Activated CD8-positive, alpha-beta T cell treated with anti-CD3 and anti-CD28 coated beads for 36 hours (primary cell): ENCODE data around the gene IFT122. TPM values are rescaled to one million over a fixed set of nuclear protein-coding genes. Genes with fewer than 3 reads are reported as not detected.

Experiments
- ATAC-seq: fragments of 200-7000 bp; cut with Tn5 transposase; one replicate; pipeline ENCODE4 v1.10.0; 2021; ENCODE audit warnings: mild to moderate bottlenecking, moderate library complexity
- CTCF ChIA-PET: fragments of 350-600 bp; sonication (Branson Sonifier 250); formaldehyde crosslinking; loops from one replicate; lab custom pipeline; 2021; ENCODE audit warnings: antibody characterized with exemption; lab: Charles Lee
- POLR2A ChIA-PET: fragments of 350-600 bp; sonication (Branson Sonifier 250); formaldehyde crosslinking; loops from one replicate; lab custom pipeline; 2021; ENCODE audit warnings: antibody characterized with exemption; lab: Charles Lee
- DNase-seq: peaks from one replicate; pipeline ENCODE4 v3.0.0-alpha.2; 2020
- H3K27ac Mint-ChIP-seq: one replicate; pipeline ENCODE4 v1.8.0; 2021; ENCODE audit warnings: mild to moderate bottlenecking, mixed read lengths
- H3K27me3 Mint-ChIP-seq: one replicate; pipeline ENCODE4 v1.8.0; 2021; ENCODE audit warnings: mixed read lengths
- H3K36me3 Mint-ChIP-seq: one replicate; pipeline ENCODE4 v1.8.0; 2021; ENCODE audit warnings: low read depth, mixed read lengths
- H3K4me1 Mint-ChIP-seq: one replicate; pipeline ENCODE4 v1.8.0; 2021; ENCODE audit warnings: low read depth, mixed read lengths
- H3K4me3 Mint-ChIP-seq: one replicate; pipeline ENCODE4 v1.8.0; 2021; ENCODE audit warnings: mild to moderate bottlenecking, moderate library complexity, mixed read lengths
- H3K9me3 Mint-ChIP-seq: one replicate; pipeline ENCODE4 v1.8.0; 2021; ENCODE audit warnings: mixed read lengths
- intact Hi-C: fragments of 100-400 bp; cut with micrococcal nuclease; formaldehyde crosslinking; loops from one replicate; pipeline ENCODE4 v1.10.0; 2022
- total RNA-seq, 2 experiments: library from RNA; stranded (reverse); gene quantifications; one replicate each; pipeline ENCODE4 v1.2.3, GENCODE V29; 2021
- TF ChIP-seq, protein P1 (sequence below): fragments of 200-600 bp; IDR thresholded peaks from one replicate; pipeline ENCODE4 v1.8.0; 2022; ENCODE audit warnings: antibody characterized with exemption, mild to moderate bottlenecking

Gene IFT122
- total RNA-seq, 2 experiments from 2014 or later: 18.9 to 20.4 TPM

DNA sequence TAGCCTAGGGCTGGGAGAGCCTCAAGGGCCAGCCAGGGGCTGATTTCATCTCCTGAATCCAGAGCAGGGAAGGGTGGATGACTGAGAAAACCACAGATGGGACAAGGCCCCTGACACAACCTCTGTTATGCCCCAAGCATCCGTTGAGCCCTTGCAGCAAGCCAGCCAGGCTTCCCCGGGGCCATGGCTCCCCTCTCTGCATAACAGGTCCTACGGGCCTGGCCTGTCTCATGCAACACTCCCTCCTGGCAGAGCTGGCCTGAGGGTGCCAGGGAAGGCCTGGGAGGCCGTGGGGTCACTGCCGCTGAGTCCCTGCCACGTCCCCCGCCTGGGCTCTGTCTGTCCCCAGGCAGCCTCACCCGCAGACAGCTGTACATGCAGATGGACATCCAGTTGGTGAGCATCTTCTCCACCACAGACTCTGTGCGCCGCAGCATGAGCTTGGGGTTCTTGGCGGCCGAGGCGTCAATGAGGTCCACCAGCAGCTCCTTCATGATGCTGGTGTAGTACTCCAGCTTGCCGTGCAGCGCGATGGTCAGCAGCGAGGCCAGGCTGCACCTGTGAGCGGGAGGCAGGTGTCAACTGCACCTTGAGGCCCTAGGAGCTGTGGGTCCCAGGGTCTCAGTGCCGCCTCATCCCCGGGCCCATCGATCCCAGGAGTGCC, 125.1 kb downstream of the IFT122 start:
- H3K36me3 Mint-ChIP-seq: no peaks in the 10 kb centered on the region
- no peaks in the 10 kb centered on the region for H3K4me1 Mint-ChIP-seq
- H3K27ac Mint-ChIP-seq: no peak overlapping the region
- no peaks in the 10 kb centered on the region for H3K9me3 Mint-ChIP-seq
- TF ChIP-seq, protein P1, sequence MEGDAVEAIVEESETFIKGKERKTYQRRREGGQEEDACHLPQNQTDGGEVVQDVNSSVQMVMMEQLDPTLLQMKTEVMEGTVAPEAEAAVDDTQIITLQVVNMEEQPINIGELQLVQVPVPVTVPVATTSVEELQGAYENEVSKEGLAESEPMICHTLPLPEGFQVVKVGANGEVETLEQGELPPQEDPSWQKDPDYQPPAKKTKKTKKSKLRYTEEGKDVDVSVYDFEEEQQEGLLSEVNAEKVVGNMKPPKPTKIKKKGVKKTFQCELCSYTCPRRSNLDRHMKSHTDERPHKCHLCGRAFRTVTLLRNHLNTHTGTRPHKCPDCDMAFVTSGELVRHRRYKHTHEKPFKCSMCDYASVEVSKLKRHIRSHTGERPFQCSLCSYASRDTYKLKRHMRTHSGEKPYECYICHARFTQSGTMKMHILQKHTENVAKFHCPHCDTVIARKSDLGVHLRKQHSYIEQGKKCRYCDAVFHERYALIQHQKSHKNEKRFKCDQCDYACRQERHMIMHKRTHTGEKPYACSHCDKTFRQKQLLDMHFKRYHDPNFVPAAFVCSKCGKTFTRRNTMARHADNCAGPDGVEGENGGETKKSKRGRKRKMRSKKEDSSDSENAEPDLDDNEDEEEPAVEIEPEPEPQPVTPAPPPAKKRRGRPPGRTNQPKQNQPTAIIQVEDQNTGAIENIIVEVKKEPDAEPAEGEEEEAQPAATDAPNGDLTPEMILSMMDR: no peak
- POLR2A ChIA-PET: interaction anchor here (0.8 kb wide), 1 partner anchor 14 kb away, joined by 3 read pairs; no protein-coding TSS in a partner anchor
- no peak overlapping the region for H3K4me3 Mint-ChIP-seq
- DNase-seq (no peak), ATAC-seq (no peak)
- no peaks in the 10 kb centered on the region for H3K27me3 Mint-ChIP-seq
- CTCF ChIA-PET: no interaction called here
- intact Hi-C loops: no loop called here

DNA sequence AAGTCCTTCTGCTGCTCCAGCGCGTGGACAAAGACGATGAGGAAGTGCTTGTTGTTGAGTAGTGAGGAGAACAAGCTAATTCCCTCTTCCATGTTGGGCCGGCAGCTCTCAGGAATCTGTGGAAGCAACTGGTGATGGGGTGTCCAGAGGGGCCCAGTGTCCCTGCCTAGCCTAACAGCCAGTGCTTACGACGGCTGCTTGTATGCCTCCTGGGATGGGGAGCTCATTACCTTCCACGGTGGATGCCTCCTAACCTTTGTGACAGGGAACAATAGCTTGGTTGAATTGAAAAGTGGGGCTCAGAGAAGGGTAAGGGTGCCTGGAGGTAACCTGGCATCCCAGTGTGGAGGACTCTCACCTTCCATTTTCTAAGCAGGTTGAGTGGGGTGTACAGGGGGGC, 125.9 kb downstream of the IFT122 start:
- no peak for ATAC-seq
- no peak overlapping the region for H3K27ac Mint-ChIP-seq
- TF ChIP-seq, protein P1: no peak
- H3K36me3 Mint-ChIP-seq: no peaks in the 10 kb centered on the region
- no peak for DNase-seq
- H3K4me1 Mint-ChIP-seq: no peaks in the 10 kb centered on the region
- ChIA-PET POLR2A (interaction anchor here (0.8 to 1.4 kb wide), 2 partner anchors 11 to 14 kb away, joined by 3 to 6 read pairs; no protein-coding TSS in a partner anchor), CTCF (no interaction called here)
- no peaks in the 10 kb centered on the region for H3K9me3 Mint-ChIP-seq
- no peak overlapping the region for H3K4me3 Mint-ChIP-seq
- no peaks in the 10 kb centered on the region for H3K27me3 Mint-ChIP-seq
- intact Hi-C loops: no loop called here

DNA sequence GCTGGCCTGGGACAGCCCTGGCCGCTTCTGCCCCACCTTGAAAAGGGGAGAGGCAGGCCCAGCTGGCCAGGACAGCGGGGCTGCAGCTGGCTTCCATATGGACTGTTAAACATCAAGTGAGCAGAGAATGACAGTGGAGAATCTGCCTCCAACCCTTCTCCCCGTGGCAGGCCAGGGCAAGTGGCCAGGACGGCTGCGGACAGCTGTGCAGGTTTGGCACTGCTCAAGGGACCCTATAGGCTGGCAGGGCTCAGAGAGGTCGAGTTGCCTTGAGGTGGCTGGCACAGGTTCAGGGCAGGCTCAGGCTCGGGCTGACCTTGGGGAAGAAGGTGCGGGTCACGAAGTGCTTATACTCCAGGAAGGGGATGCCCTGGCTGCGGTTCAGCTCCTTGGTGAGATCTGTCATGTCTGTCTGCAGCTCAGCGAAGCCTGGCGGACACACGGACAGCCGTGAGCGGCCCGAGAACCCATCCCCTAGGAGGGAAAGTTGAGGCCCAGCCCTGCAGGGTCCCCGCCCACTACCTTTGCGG, 127.2 kb downstream of the IFT122 start:
- Mint-ChIP-seq H3K27me3 (no peaks in the 10 kb centered on the region), H3K9me3 (no peaks in the 10 kb centered on the region), H3K4me3 (no peak overlapping the region), H3K27ac (no peak overlapping the region), H3K4me1 (no peaks in the 10 kb centered on the region), H3K36me3 (no peaks in the 10 kb centered on the region)
- ChIA-PET CTCF (no interaction called here), POLR2A (no interaction called here)
- DNase-seq (no peak), ATAC-seq (no peak)
- TF ChIP-seq, protein P1: no peak
- intact Hi-C loops: no loop called here

DNA sequence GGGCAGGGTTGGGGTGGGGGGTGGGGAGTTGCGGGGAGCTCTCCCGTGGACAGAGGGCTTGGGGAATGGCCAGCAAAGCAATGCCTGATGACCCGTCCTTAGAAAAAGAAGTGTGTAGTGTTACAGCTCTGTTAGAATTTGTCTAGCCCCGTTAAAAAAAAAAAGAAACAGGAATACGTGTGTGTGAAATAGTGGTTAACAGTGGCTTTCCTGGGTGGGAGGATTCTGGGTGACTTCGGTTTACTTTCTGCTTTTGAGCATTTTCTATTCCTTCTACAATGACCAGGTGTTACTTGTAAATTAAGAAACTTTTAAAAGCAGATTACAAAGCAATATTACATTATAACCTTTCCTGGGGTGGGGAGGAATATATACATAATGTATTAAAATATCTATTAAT, 127.9 kb downstream of the IFT122 start:
- TF ChIP-seq, protein P1: no peak
- H3K4me1 Mint-ChIP-seq: no peaks in the 10 kb centered on the region
- no peaks in the 10 kb centered on the region for H3K27me3 Mint-ChIP-seq
- intact Hi-C loops: no loop called here
- no peak overlapping the region for H3K4me3 Mint-ChIP-seq
- no peaks in the 10 kb centered on the region for H3K36me3 Mint-ChIP-seq
- ATAC-seq (no peak), DNase-seq (no peak)
- CTCF ChIA-PET: no interaction called here
- no peaks in the 10 kb centered on the region for H3K9me3 Mint-ChIP-seq
- no peak overlapping the region for H3K27ac Mint-ChIP-seq
- POLR2A ChIA-PET: no interaction called here

DNA sequence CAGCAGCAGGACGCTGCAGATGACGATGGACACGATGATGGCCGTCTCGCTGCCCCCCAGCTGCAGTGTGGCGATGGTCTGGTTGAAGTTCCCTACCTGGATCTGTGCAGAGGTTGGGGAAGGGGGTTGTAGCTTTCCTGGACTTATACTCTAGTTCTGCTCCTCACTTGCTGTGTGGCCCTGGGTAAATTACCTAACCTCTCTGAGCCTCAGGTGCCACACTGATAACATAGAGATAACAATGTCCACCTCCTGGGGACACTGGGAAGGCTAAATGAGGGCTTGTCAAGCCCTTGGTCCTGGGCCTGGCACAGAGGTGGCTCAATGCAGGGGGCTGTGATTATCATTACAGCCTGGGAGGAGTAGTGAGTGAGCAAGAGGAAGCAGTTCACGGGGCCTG, 129.8 kb downstream of the IFT122 start:
- intact Hi-C loops: no loop called here
- Mint-ChIP-seq H3K27ac (no peak overlapping the region), H3K4me3 (no peak overlapping the region), H3K9me3 (no peaks in the 10 kb centered on the region), H3K27me3 (no peaks in the 10 kb centered on the region), H3K4me1 (no peaks in the 10 kb centered on the region), H3K36me3 (no peaks in the 10 kb centered on the region)
- no peak for ATAC-seq
- ChIA-PET POLR2A (no interaction called here), CTCF (no interaction called here)
- DNase-seq: no peak
- TF ChIP-seq, protein P1: no peak
